ENCODE measurements around the gene TLR9.

GRCh38 chr3:52234516-52235447, 9.3 kb upstream of the TLR9 start:
- no peak for TF ChIP-seq CTCF (conservative IDR thresholded peaks at IDR 0.05 in 1 of 2, IDR thresholded peaks at IDR 0.05 in 1 of 2; ENCODE audit: low read depth in 1 of 2, low read length in 2 of 2)
- no peak for TF ChIP-seq EZH2 (IDR thresholded peaks at IDR 0.05; ENCODE audit: low read length, missing control alignments)

All from fibroblast of lung (primary cell).